Measurements from ENCODE around the gene MKNK2. TPM values are rescaled to one million over a fixed set of nuclear protein-coding genes. Genes with fewer than 3 reads are reported as not detected.

Gene MKNK2
- total RNA-seq, 1 donor from 2014 or later, result 272 TPM

Other genes with a start within 250 kb of the MKNK2 start
- gene ATP8B3, start 239.0 kb downstream of the MKNK2 start, total RNA-seq, result 0.89 TPM
- gene REXO1, start 202.8 kb downstream of the MKNK2 start, total RNA-seq, result 16.0 TPM
- 9.8 TPM for gene KLF16, start 187.7 kb downstream of the MKNK2 start, total RNA-seq
- 64.4 TPM for gene ABHD17A, start 165.7 kb downstream of the MKNK2 start, total RNA-seq
- gene ADAT3, start 145.8 kb downstream of the MKNK2 start, total RNA-seq, result 2.0 TPM
- gene SCAMP4, start 145.8 kb downstream of the MKNK2 start, total RNA-seq, result 16.4 TPM
- 27.9 TPM for gene CSNK1G2, start 110.1 kb downstream of the MKNK2 start, total RNA-seq
- gene BTBD2, start 35.5 kb downstream of the MKNK2 start, total RNA-seq, result 65.6 TPM
- gene MOB3A, start 45.1 kb upstream of the MKNK2 start, total RNA-seq, result 17.5 TPM
- gene IZUMO4, start 45.7 kb upstream of the MKNK2 start, total RNA-seq, result 1.9 TPM
- gene AP3D1, start 100.3 kb upstream of the MKNK2 start, total RNA-seq, result 78.2 TPM
- 11.9 TPM for gene DOT1L, start 112.7 kb upstream of the MKNK2 start, total RNA-seq
- 60.7 TPM for gene PLEKHJ1, start 185.1 kb upstream of the MKNK2 start, total RNA-seq
- 31.4 TPM for gene SF3A2, start 185.6 kb upstream of the MKNK2 start, total RNA-seq
- gene AMH, start 198.1 kb upstream of the MKNK2 start, total RNA-seq, result 1.6 TPM
- gene JSRP1, start 205.2 kb upstream of the MKNK2 start, total RNA-seq, result not detected
- gene PEAK3, start 230.9 kb upstream of the MKNK2 start, total RNA-seq, result 0.87 TPM

Data from left ventricle myocardium superior (tissue), 1 donor.